Activated CD4-positive, alpha-beta memory T cell treated with anti-CD3 and anti-CD28 coated beads for 36 hours (primary cell): ENCODE data around the gene SPATA16. TPM values are rescaled to one million over a fixed set of nuclear protein-coding genes. Genes with fewer than 3 reads are reported as not detected.

Experiments
- CTCF ChIA-PET: fragments of 350-600 bp; sonication (Branson Sonifier 250); formaldehyde crosslinking; loops from one replicate; lab custom pipeline; 2021; ENCODE audit warnings: antibody characterized with exemption, inconsistent platforms; lab: Charles Lee
- POLR2A ChIA-PET: fragments of 350-600 bp; sonication (Branson Sonifier 250); formaldehyde crosslinking; loops from one replicate; lab custom pipeline; 2021; ENCODE audit warnings: antibody characterized with exemption; lab: Charles Lee
- DNase-seq: peaks from one replicate; pipeline ENCODE4 v3.0.0-alpha.2; 2020
- H3K27ac Mint-ChIP-seq: one replicate; pipeline ENCODE4 v1.8.0; 2021; ENCODE audit warnings: mixed read lengths
- H3K27me3 Mint-ChIP-seq: one replicate; pipeline ENCODE4 v1.8.0; 2021; ENCODE audit warnings: mixed read lengths
- H3K36me3 Mint-ChIP-seq: one replicate; pipeline ENCODE4 v1.8.0; 2021; ENCODE audit warnings: mixed read lengths
- H3K4me1 Mint-ChIP-seq: one replicate; pipeline ENCODE4 v1.8.0; 2021; ENCODE audit warnings: low read depth, mixed read lengths
- H3K4me3 Mint-ChIP-seq: one replicate; pipeline ENCODE4 v1.8.0; 2021; ENCODE audit warnings: mild to moderate bottlenecking, mixed read lengths
- H3K9me3 Mint-ChIP-seq: one replicate; pipeline ENCODE4 v1.8.0; 2021; ENCODE audit warnings: mixed read lengths
- intact Hi-C: fragments of 100-400 bp; cut with micrococcal nuclease; formaldehyde crosslinking; loops from one replicate; pipeline ENCODE4 v1.15.1; 2023
- total RNA-seq, 2 experiments: library from RNA; stranded (reverse); gene quantifications; one replicate each; pipeline ENCODE4 v1.2.3, GENCODE V29; 2021

The SPATA16 gene
- total RNA-seq, 2 experiments from 2014 or later, result not detected

DNA sequence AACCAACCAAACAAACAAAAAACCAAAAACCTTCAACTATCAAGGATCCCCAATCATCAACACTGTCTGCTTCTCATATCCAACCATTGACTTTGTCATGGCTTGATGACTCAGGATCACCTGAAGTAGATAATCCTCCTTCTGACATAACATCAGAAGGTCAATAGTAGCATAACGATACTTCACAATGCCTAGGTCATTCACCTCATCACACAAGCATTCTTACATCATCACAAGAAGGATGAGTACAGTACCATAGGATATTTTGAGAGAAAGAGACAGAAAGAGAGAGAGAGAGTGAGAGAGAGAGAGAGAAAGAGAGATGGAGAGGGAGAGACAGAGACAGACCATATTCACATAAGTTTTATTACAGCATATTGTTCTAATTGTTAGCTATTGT is 42.1 kb downstream of the SPATA16 start:
- no peaks in the 10 kb centered on the region for H3K4me1 Mint-ChIP-seq
- POLR2A ChIA-PET, result no interaction called here
- no peak overlapping the region for H3K27ac Mint-ChIP-seq
- intact Hi-C loops, result no loop called here
- H3K27me3 Mint-ChIP-seq, result no peaks in the 10 kb centered on the region
- DNase-seq, result no peak
- CTCF ChIA-PET, result no interaction called here
- no peaks in the 10 kb centered on the region for H3K36me3 Mint-ChIP-seq
- H3K4me3 Mint-ChIP-seq, result no peak overlapping the region
- peaks cover 2% of the 10 kb centered on the region for H3K9me3 Mint-ChIP-seq

GRCh38 chr3:173096994-173097785 is 43.8 kb downstream of the SPATA16 start:
- Mint-ChIP-seq H3K27me3 (no peaks in the 10 kb centered on the region), H3K4me3 (no peak overlapping the region), H3K4me1 (no peaks in the 10 kb centered on the region), H3K36me3 (no peaks in the 10 kb centered on the region), H3K27ac (no peak overlapping the region), H3K9me3 (peaks cover 2% of the 10 kb centered on the region)
- POLR2A ChIA-PET, result no interaction called here
- intact Hi-C loops, result no loop called here
- CTCF ChIA-PET, result no interaction called here
- DNase-seq, result no peak

GRCh38 chr3:173096140-173096539 is 44.9 kb downstream of the SPATA16 start:
- H3K36me3 Mint-ChIP-seq, result no peaks in the 10 kb centered on the region
- no peak overlapping the region for H3K27ac Mint-ChIP-seq
- POLR2A ChIA-PET, result no interaction called here
- H3K9me3 Mint-ChIP-seq, result no peaks in the 10 kb centered on the region
- no peak overlapping the region for H3K4me3 Mint-ChIP-seq
- no peaks in the 10 kb centered on the region for H3K4me1 Mint-ChIP-seq
- no peaks in the 10 kb centered on the region for H3K27me3 Mint-ChIP-seq
- CTCF ChIA-PET, result no interaction called here
- DNase-seq, result no peak
- intact Hi-C loops, result no loop called here

DNA sequence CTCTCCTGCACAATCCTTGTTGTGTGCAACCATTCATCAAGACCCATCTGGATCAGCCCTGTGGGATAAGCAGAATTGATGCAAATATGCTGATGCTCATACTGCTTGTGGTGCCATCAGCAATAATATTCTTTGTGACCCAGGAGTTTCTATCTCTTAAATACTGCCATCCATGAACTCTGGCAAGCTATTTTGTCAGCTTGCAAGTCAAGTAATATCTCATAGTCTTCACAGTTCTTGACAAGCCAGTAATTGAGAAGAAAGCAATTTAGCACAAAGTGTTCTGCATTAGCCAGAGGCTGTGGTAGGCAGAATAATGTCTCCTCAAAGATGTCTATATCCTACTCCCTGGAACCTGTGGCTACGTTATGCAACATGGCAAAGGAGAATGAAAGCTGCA is 49.0 kb downstream of the SPATA16 start:
- no peaks in the 10 kb centered on the region for H3K36me3 Mint-ChIP-seq
- no peaks in the 10 kb centered on the region for H3K4me1 Mint-ChIP-seq
- peaks cover 3% of the 10 kb centered on the region for H3K9me3 Mint-ChIP-seq
- CTCF ChIA-PET, result no interaction called here
- no peaks in the 10 kb centered on the region for H3K27me3 Mint-ChIP-seq
- no peak overlapping the region for H3K27ac Mint-ChIP-seq
- DNase-seq, result no peak
- intact Hi-C loops, result no loop called here
- no peak overlapping the region for H3K4me3 Mint-ChIP-seq
- POLR2A ChIA-PET, result no interaction called here

DNA sequence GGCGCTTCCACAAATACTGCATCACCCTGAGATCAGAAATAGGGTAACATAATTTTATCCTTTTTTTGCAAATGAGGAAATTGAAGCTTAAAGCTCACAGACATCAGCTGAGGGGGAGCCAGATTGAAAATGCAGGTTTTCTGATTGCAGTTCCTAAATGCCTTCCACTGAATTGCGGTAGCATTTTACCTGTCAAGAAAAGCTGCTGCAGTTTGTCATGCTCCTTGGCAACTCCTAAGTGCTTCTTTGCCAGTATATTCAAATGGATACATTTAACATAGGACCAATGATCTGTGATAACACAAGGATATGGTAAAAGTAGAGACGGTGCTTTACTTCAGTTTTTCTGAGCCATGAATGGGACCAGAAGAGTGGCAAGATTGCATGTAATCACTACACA is 50.5 kb downstream of the SPATA16 start:
- Mint-ChIP-seq H3K27ac (no peak overlapping the region), H3K4me1 (no peaks in the 10 kb centered on the region), H3K27me3 (no peaks in the 10 kb centered on the region), H3K4me3 (no peak overlapping the region), H3K9me3 (peaks cover 11% of the 10 kb centered on the region), H3K36me3 (no peaks in the 10 kb centered on the region)
- POLR2A ChIA-PET, result no interaction called here
- intact Hi-C loops, result no loop called here
- DNase-seq, result no peak
- CTCF ChIA-PET, result no interaction called here

GRCh38 chr3:173089283-173089682 is 51.8 kb downstream of the SPATA16 start:
- ChIA-PET CTCF (no interaction called here), POLR2A (no interaction called here)
- intact Hi-C loops, result no loop called here
- DNase-seq, result no peak
- Mint-ChIP-seq H3K9me3 (peaks cover 18% of the 10 kb centered on the region), H3K4me3 (no peak overlapping the region), H3K36me3 (no peaks in the 10 kb centered on the region), H3K27me3 (no peaks in the 10 kb centered on the region), H3K4me1 (no peaks in the 10 kb centered on the region), H3K27ac (no peak overlapping the region)

- Mint-ChIP-seq H3K9me3 (peaks cover 13% of the 10 kb centered on the region), H3K27me3 (no peaks in the 10 kb centered on the region), H3K27ac (no peak overlapping the region), H3K36me3 (no peaks in the 10 kb centered on the region), H3K4me3 (no peak overlapping the region), H3K4me1 (no peaks in the 10 kb centered on the region)
- ChIA-PET POLR2A (no interaction called here), CTCF (no interaction called here)
- DNase-seq, result no peak
- intact Hi-C loops, result no loop called here
Observed at GRCh38 chr3:173078525-173078924, 62.5 kb downstream of the SPATA16 start.

DNA sequence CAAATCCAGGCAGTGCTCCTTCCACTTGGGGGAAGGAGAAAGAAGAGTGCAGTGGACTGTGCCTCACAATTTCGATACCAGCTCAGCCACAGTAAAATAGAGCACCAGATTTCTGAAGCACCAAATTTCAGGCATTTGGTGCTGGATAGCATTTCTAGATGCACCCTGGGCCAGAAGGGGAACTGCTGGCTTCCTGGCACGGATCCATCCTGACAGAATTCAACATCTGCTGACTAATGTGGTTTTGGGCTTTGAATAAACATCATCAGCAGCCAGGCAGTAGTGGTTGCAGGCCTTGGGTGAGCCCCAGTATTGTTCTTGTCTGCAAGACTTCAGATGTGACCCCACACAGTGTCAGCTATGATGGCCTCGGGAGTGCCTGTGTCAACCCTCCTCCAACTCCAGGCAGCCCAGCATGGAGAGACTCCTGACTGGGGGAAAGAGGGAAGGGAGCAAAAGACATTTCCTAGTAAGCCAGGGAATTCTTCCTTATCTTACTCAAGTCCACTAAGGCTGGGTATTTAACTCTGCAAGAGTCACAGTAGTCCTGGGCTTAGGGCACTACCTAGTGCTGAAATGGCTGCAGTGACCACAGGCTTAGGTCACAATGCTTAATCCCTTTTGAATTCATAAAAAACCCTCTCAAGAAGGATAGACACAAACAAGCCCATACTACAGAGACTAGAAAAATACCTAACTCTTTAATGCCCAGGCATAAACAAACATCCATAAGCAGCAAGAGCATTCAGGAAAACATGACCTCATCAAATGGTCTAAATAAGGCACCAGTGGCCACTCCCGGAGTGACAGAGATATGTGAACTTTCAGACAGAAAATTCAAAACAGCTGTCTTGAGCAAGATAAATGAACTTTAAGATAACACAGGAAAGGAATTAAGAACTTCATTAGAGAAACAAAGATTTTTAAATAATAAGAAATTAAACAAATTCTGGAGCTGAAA is 74.7 kb downstream of the SPATA16 start:
- H3K9me3 Mint-ChIP-seq, result peaks cover 8% of the 10 kb centered on the region
- no peaks in the 10 kb centered on the region for H3K4me1 Mint-ChIP-seq
- ChIA-PET POLR2A (no interaction called here), CTCF (no interaction called here)
- H3K27ac Mint-ChIP-seq, result no peak overlapping the region
- intact Hi-C loops, result no loop called here
- no peak overlapping the region for H3K4me3 Mint-ChIP-seq
- no peak for DNase-seq
- H3K27me3 Mint-ChIP-seq, result no peaks in the 10 kb centered on the region
- H3K36me3 Mint-ChIP-seq, result no peaks in the 10 kb centered on the region

DNA sequence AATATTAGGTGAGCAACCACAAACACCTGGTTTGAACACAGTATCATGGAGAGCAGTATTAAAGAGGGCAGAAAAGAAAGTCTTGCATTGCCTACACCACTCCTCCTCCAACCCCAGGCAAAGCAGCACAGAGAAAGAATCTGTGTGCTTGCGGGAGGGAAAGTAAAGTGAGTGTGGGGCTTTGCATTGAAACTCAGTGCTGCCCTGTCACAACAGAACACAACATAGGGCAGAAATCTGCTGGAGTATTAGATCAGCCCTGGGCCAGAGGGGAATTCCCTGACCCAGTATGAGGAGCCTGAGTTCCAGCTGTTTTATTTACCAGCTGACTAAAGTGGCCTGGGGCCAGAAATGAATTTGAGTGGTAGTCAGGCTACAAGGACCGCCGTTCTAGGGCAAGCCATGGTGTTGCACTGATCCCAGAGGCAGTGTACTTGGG is 75.5 kb downstream of the SPATA16 start:
- H3K4me3 Mint-ChIP-seq, result no peak overlapping the region
- H3K27ac Mint-ChIP-seq, result no peak overlapping the region
- intact Hi-C loops, result no loop called here
- H3K27me3 Mint-ChIP-seq, result no peaks in the 10 kb centered on the region
- no peaks in the 10 kb centered on the region for H3K36me3 Mint-ChIP-seq
- DNase-seq, result no peak
- ChIA-PET POLR2A (no interaction called here), CTCF (no interaction called here)
- H3K4me1 Mint-ChIP-seq, result no peaks in the 10 kb centered on the region
- H3K9me3 Mint-ChIP-seq, result peaks cover 3% of the 10 kb centered on the region

- DNase-seq, result no peak
- Mint-ChIP-seq H3K4me3 (no peak overlapping the region), H3K27me3 (no peaks in the 10 kb centered on the region), H3K36me3 (no peaks in the 10 kb centered on the region), H3K27ac (no peak overlapping the region), H3K9me3 (peaks cover 3% of the 10 kb centered on the region), H3K4me1 (no peaks in the 10 kb centered on the region)
- intact Hi-C loops, result no loop called here
- POLR2A ChIA-PET, result no interaction called here
- CTCF ChIA-PET, result no interaction called here
Observed at GRCh38 chr3:173064631-173065030, 76.4 kb downstream of the SPATA16 start.

- CTCF ChIA-PET, result no interaction called here
- Mint-ChIP-seq H3K27ac (no peak overlapping the region), H3K4me1 (no peaks in the 10 kb centered on the region), H3K9me3 (no peaks in the 10 kb centered on the region), H3K27me3 (no peaks in the 10 kb centered on the region), H3K36me3 (no peaks in the 10 kb centered on the region), H3K4me3 (no peak overlapping the region)
- no peak for DNase-seq
- POLR2A ChIA-PET, result no interaction called here
- intact Hi-C loops, result no loop called here
Observed at GRCh38 chr3:173058229-173058628, 82.8 kb downstream of the SPATA16 start.

DNA sequence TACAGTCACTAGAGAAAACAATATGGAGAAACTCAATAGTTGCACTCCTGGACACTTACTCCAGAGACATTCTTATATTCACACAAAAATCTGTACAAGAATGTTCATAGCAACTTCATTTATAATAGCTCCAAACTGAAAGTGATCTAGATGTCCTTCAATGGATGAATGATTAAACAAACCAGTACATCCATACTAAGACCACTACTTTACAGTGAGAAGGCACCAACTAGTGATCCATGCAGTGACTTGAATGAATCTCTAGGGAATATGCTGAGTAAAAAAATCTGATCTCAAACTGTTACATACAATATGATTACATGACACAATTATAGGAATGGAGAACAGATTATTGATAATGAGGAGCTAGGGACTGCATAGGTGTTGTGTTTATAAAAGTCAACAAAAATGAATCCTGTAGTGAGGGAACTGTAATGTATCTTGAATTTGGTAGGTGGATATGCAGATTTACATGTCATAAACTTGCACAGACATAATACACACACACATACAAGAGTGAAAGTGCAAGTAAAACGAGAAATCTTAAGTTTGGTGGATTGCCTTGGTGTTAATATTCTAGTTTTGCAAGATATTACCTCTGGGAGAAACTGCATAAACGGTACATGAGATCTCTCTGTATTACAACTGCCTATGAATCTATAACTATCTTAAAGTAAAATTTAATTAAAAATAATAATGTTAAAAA is 85.7 kb downstream of the SPATA16 start:
- no peaks in the 10 kb centered on the region for H3K9me3 Mint-ChIP-seq
- no peaks in the 10 kb centered on the region for H3K27me3 Mint-ChIP-seq
- H3K36me3 Mint-ChIP-seq, result no peaks in the 10 kb centered on the region
- no peaks in the 10 kb centered on the region for H3K4me1 Mint-ChIP-seq
- H3K27ac Mint-ChIP-seq, result no peak overlapping the region
- intact Hi-C loops, result no loop called here
- no peak overlapping the region for H3K4me3 Mint-ChIP-seq
- POLR2A ChIA-PET, result no interaction called here
- DNase-seq, result no peak
- CTCF ChIA-PET, result no interaction called here
